PC-3 (cell line): ENCODE measurements around the gene TMEM235. TPM values are rescaled to one million over a fixed set of nuclear protein-coding genes. Genes with fewer than 3 reads are reported as not detected.

Experiments used
- ATAC-seq: fragments of 200-7000 bp; cut with Tn5 transposase; 2 replicates; pipeline ENCODE4 v1.9.1; 2020; ENCODE audit warnings: mild to moderate bottlenecking, moderate library complexity
- BruUV-seq: library from RNA; stranded (reverse); fragments of 400-500 nt; replicated peaks from 2 replicates; lab custom pipeline; 2021; lab: Mats Ljungman, UMichigan
- CTCF ChIA-PET: fragments of 300-600 bp; sonication (Branson Sonifier 250); formaldehyde crosslinking; loops from one replicate; lab custom pipeline; 2022; ENCODE audit warnings: antibody characterized with exemption; lab: Charles Lee
- POLR2A ChIA-PET: fragments of 300-600 bp; sonication (Branson Sonifier 250); formaldehyde crosslinking; loops from one replicate; lab custom pipeline; 2022; ENCODE audit warnings: antibody characterized with exemption; ENCODE audit not compliant: unreplicated experiment; lab: Charles Lee
- DNase-seq: peaks from one replicate; pipeline ENCODE4 v3.0.0-alpha.2; 2015
- H2AFZ ChIP-seq: fragments of 300-600 bp; sonication (generic); 2 replicates; pipeline ENCODE4 v1.6.0; 2016; ENCODE audit warnings: antibody characterized with exemption, low read length
- H3F3A ChIP-seq: fragments of 300-600 bp; sonication (generic); one replicate; pipeline ENCODE4 v1.6.0; 2017; ENCODE audit warnings: antibody characterized with exemption, low read length, control low read depth, mild to moderate bottlenecking; ENCODE audit not compliant: unreplicated experiment
- H3K27ac ChIP-seq: fragments of 300-600 bp; sonication (generic); 2 replicates; pipeline ENCODE4 v1.5.1; 2016; ENCODE audit warnings: mild to moderate bottlenecking, low read length
- H3K27me3 ChIP-seq: fragments of 300-600 bp; sonication (generic); 2 replicates; pipeline ENCODE4 v1.6.1; 2016; ENCODE audit warnings: low read length, mixed read lengths
- H3K36me3 ChIP-seq: fragments of 300-600 bp; sonication (generic); 2 replicates; pipeline ENCODE4 v1.6.1; 2016; ENCODE audit warnings: low read depth, mixed run types, low read length, mixed read lengths
- H3K4me1 ChIP-seq: fragments of 300-600 bp; sonication (generic); 2 replicates; pipeline ENCODE4 v1.5.1; 2016; ENCODE audit warnings: low read length; ENCODE audit not compliant: insufficient read depth
- H3K4me2 ChIP-seq: fragments of 300-600 bp; sonication (generic); 2 replicates; pipeline ENCODE4 v1.6.0; 2016; ENCODE audit warnings: low read length
- H3K4me3 ChIP-seq: fragments of 300-600 bp; sonication (generic); 2 replicates; pipeline ENCODE4 v1.5.1; 2016; ENCODE audit warnings: mild to moderate bottlenecking, low read length, mixed read lengths
- H3K79me2 ChIP-seq: fragments of 300-600 bp; sonication (generic); 2 replicates; pipeline ENCODE4 v1.6.1; 2017; ENCODE audit warnings: low read length, mixed read lengths
- H3K9ac ChIP-seq: fragments of 300-600 bp; sonication (generic); 2 replicates; pipeline ENCODE4 v1.6.0; 2016; ENCODE audit warnings: mild to moderate bottlenecking, low read length
- H3K9me2 ChIP-seq: fragments of 300-600 bp; sonication (generic); replicated peaks from 2 replicates; pipeline ENCODE4 v1.6.1; 2016; ENCODE audit warnings: mixed run types, low read length, mixed read lengths
- H3K9me3 ChIP-seq: fragments of 300-600 bp; sonication (generic); 2 replicates; pipeline ENCODE4 v1.6.1; 2016; ENCODE audit warnings: low read length, mixed read lengths
- H4K20me1 ChIP-seq: fragments of 300-600 bp; sonication (generic); 2 replicates; pipeline ENCODE4 v1.6.1; 2016; ENCODE audit warnings: low read length, mixed read lengths
- EZH2 ChIP-seq: fragments of 300-600 bp; sonication (generic); IDR thresholded peaks from one replicate; pipeline ENCODE4 v1.6.1; 2017; ENCODE audit warnings: antibody characterized with exemption, mild to moderate bottlenecking, low read length; ENCODE audit not compliant: unreplicated experiment
- EZH2phosphoT487 ChIP-seq: fragments of 300-600 bp; sonication (generic); IDR thresholded peaks from 2 replicates; pipeline ENCODE4 v1.6.1; 2018; ENCODE audit warnings: mild to moderate bottlenecking, antibody characterized with exemption, low read length, borderline replicate concordance
- intact Hi-C: fragments of 100-400 bp; cut with micrococcal nuclease; formaldehyde crosslinking; loops from 2 replicates; pipeline ENCODE4 v1.9.0; 2023
- total RNA-seq: library from RNA; depleted of rRNA; stranded (reverse); fragments of >200 nt; gene quantifications from 2 replicates; pipeline ENCODE4 v1.2.3, GENCODE V29; 2014
- TF ChIP-seq, protein P1 (sequence below): fragments of 300-600 bp; sonication (generic); conservative IDR thresholded peaks from 2 replicates; pipeline ENCODE4 v1.5.1; 2017; ENCODE audit warnings: antibody characterized with exemption, low read depth, mild to moderate bottlenecking, low read length

Gene TMEM235
- total RNA-seq, 1 experiment from 2014 or later: not detected

- H3K27ac ChIP-seq: no peak overlapping the region
- H3K79me2 ChIP-seq: peaks cover 20% of the 10 kb centered on the region
- no peaks in the 10 kb centered on the region for H3K9me2 ChIP-seq
- H3K9ac ChIP-seq: no peak overlapping the region
- no TSS peak for BruUV-seq
- ATAC-seq (no peak), DNase-seq (no peak)
- H3K9me3 ChIP-seq: no peaks in the 10 kb centered on the region
- ChIA-PET CTCF (no interaction called here), POLR2A (no interaction called here)
- no peaks in the 10 kb centered on the region for H3F3A ChIP-seq
- H3K4me1 ChIP-seq: peaks cover 6% of the 10 kb centered on the region
- H3K27me3 ChIP-seq: no peaks in the 10 kb centered on the region
- no peak overlapping the region for H3K4me3 ChIP-seq
- H3K36me3 ChIP-seq: no peaks in the 10 kb centered on the region
- no peaks in the 10 kb centered on the region for H4K20me1 ChIP-seq
- no peak for TF ChIP-seq EZH2
- no peak for TF ChIP-seq EZH2phosphoT487
- TF ChIP-seq, protein P1, sequence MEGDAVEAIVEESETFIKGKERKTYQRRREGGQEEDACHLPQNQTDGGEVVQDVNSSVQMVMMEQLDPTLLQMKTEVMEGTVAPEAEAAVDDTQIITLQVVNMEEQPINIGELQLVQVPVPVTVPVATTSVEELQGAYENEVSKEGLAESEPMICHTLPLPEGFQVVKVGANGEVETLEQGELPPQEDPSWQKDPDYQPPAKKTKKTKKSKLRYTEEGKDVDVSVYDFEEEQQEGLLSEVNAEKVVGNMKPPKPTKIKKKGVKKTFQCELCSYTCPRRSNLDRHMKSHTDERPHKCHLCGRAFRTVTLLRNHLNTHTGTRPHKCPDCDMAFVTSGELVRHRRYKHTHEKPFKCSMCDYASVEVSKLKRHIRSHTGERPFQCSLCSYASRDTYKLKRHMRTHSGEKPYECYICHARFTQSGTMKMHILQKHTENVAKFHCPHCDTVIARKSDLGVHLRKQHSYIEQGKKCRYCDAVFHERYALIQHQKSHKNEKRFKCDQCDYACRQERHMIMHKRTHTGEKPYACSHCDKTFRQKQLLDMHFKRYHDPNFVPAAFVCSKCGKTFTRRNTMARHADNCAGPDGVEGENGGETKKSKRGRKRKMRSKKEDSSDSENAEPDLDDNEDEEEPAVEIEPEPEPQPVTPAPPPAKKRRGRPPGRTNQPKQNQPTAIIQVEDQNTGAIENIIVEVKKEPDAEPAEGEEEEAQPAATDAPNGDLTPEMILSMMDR: no peak
- no peak overlapping the region for H2AFZ ChIP-seq
- intact Hi-C loops: no loop called here
- no peak overlapping the region for H3K4me2 ChIP-seq
These were observed 20.4 kb upstream of the TMEM235 start for GRCh38 chr17:78211032-78211431.

- H3K36me3 ChIP-seq: peaks cover 13% of the 10 kb centered on the region
- DNase-seq: peak; percentile 94
- TF ChIP-seq, protein P1: no peak
- TF ChIP-seq EZH2: no peak
- no peak for TF ChIP-seq EZH2phosphoT487
- no peaks in the 10 kb centered on the region for H3K9me3 ChIP-seq
- ATAC-seq: peak; percentile 97
- H3K4me1 ChIP-seq: peaks cover 13% of the 10 kb centered on the region
- ChIA-PET POLR2A (no interaction called here), CTCF (interaction anchor here (0.6 to 1.2 kb wide), 2 partner anchors 36 to 72 kb away, joined by 4 to 12 read pairs; no protein-coding TSS in a partner anchor)
- peak within 1 kb of the TSS; percentile 85 for H2AFZ ChIP-seq
- peak within 1 kb of the TSS; percentile 100 for H3K4me3 ChIP-seq
- H3K9me2 ChIP-seq: no peaks in the 10 kb centered on the region
- peaks cover 5% of the 10 kb centered on the region; the same call in 1 of the 2 replicates for H4K20me1 ChIP-seq
- intact Hi-C loops: loop anchor here (1.0 to 2.0 kb wide), 3 partner anchors 27 to 40 kb away; partner anchors contain the start of genes AFMID and TK1
- no peaks in the 10 kb centered on the region for H3K27me3 ChIP-seq
- no peaks in the 10 kb centered on the region for H3F3A ChIP-seq
- H3K79me2 ChIP-seq: peaks cover 46% of the 10 kb centered on the region
- H3K27ac ChIP-seq: peak within 1 kb of the TSS; percentile 72
- H3K9ac ChIP-seq: peak within 1 kb of the TSS; percentile 97
- BruUV-seq: no TSS peak
- H3K4me2 ChIP-seq: peak within 1 kb of the TSS; percentile 93
These were observed 17.3 kb upstream of the TMEM235 start, which contains the start of gene BIRC5 for GRCh38 chr17:78214016-78214705. Gene BIRC5 (plus strand): TSS chr17:78214253. CDS start chr17:78214317, 64 bp downstream.

DNA sequence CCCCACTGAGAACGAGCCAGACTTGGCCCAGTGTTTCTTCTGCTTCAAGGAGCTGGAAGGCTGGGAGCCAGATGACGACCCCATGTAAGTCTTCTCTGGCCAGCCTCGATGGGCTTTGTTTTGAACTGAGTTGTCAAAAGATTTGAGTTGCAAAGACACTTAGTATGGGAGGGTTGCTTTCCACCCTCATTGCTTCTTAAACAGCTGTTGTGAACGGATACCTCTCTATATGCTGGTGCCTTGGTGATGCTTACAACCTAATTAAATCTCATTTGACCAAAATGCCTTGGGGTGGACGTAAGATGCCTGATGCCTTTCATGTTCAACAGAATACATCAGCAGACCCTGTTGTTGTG lies 16.7 kb upstream of the TMEM235 start:
- no peak for DNase-seq
- H3K27ac ChIP-seq: peak overlapping the region; percentile 72
- peaks cover 16% of the 10 kb centered on the region for H3K36me3 ChIP-seq
- peak overlapping the region; percentile 85 for H2AFZ ChIP-seq
- ATAC-seq: peak; percentile 17
- BruUV-seq: TSS peak; percentile 68
- no peaks in the 10 kb centered on the region for H3K9me2 ChIP-seq
- peaks cover 13% of the 10 kb centered on the region for H3K4me1 ChIP-seq
- peak overlapping the region; percentile 97 for H3K9ac ChIP-seq
- peaks cover 6% of the 10 kb centered on the region; the same call in 1 of the 2 replicates for H4K20me1 ChIP-seq
- H3F3A ChIP-seq: no peaks in the 10 kb centered on the region
- intact Hi-C loops: loop anchor here (1.0 to 2.0 kb wide), 3 partner anchors 27 to 40 kb away; partner anchors contain the start of genes AFMID and TK1
- ChIA-PET CTCF (interaction anchor here (0.6 to 1.2 kb wide), 3 partner anchors 36 to 73 kb away, joined by 4 to 12 read pairs (median 7); no protein-coding TSS in a partner anchor), POLR2A (no interaction called here)
- peak overlapping the region; percentile 93 for H3K4me2 ChIP-seq
- H3K27me3 ChIP-seq: no peaks in the 10 kb centered on the region
- H3K9me3 ChIP-seq: no peaks in the 10 kb centered on the region
- TF ChIP-seq EZH2 (no peak), EZH2phosphoT487 (no peak)
- TF ChIP-seq, protein P1: no peak
- peaks cover 51% of the 10 kb centered on the region for H3K79me2 ChIP-seq
- H3K4me3 ChIP-seq: peak overlapping the region; percentile 100
